Neutrophil (primary cell): ENCODE results near the gene C16orf54.
"Not testable (repeated sequence)": the region's sequence is repeated elsewhere in the genome, so short reads cannot be mapped to it uniquely, and the experiment has no call there.

Source experiments
- H3K27ac ChIP-seq: fragments of 200-600 bp; sonication (generic); 2 replicates; pipeline ENCODE4 v1.5.1; 2016; ENCODE audit warnings: mild to moderate bottlenecking, moderate library complexity
- H3K27me3 ChIP-seq: fragments of 200-600 bp; sonication (generic); 2 replicates; pipeline ENCODE4 v1.6.0; 2016; ENCODE audit warnings: mild to moderate bottlenecking
- H3K36me3 ChIP-seq: fragments of 200-600 bp; sonication (generic); 2 replicates; pipeline ENCODE4 v1.5.1; 2017
- H3K4me1 ChIP-seq, 2 experiments: fragments of 200-600 bp in 1 of 2; sonication (generic) in 1 of 2; 1 replicate in 1 of 2; 2 replicates in 1 of 2; pipeline versions ENCODE4 v1.5.1 to v1.6.1; 2013 to 2016; ENCODE audit warnings: low read depth in 1 of 2, low read length in 1 of 2, mild to moderate bottlenecking in 1 of 2, moderate library complexity in 1 of 2; ENCODE audit not compliant: control insufficient read depth in 1 of 2, insufficient read depth in 1 of 2
- H3K4me3 ChIP-seq, 2 experiments: fragments of 200-600 bp in 1 of 2; sonication (generic) in 1 of 2; 1 replicate in 1 of 2; 2 replicates in 1 of 2; pipeline ENCODE4 v1.5.1; 2013 to 2016; ENCODE audit warnings: low read depth in 1 of 2, low read length in 1 of 2, mild to moderate bottlenecking in 1 of 2, moderate library complexity in 1 of 2
- H3K9me3 ChIP-seq: fragments of 200-600 bp; sonication (generic); 2 replicates; pipeline ENCODE4 v1.5.1; 2016
- TF ChIP-seq, protein P1 (sequence below): fragments of 200-600 bp; sonication (generic); IDR thresholded peaks from 2 replicates; pipeline ENCODE4 v1.5.1; 2016; ENCODE audit warnings: antibody characterized with exemption

C16orf54 gene

DNA sequence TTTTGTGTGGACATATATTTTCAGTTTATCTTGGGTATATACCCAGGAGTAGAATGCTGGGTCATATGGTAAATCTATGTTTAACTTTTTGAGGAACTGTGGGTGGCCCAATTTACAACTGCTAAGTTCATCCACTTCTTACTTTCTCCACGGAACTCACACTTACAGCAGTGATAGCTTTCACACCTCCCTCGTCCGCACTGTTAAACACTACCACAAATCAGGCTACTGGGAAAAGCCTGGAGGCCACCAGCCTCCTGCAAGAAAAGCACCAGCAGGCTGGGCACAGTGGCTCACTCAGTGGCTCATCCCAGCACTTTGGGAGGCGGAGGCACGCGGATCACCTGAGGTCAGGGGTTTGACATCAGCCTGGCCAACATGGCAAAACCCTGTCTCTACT is 17.5 kb upstream of the C16orf54 start:
- H3K27ac ChIP-seq = no peak overlapping the region
- H3K27me3 ChIP-seq = no peaks in the 10 kb centered on the region
- no peaks in the 10 kb centered on the region for H3K4me1 ChIP-seq
- H3K36me3 ChIP-seq = no peaks in the 10 kb centered on the region
- TF ChIP-seq, protein P1, sequence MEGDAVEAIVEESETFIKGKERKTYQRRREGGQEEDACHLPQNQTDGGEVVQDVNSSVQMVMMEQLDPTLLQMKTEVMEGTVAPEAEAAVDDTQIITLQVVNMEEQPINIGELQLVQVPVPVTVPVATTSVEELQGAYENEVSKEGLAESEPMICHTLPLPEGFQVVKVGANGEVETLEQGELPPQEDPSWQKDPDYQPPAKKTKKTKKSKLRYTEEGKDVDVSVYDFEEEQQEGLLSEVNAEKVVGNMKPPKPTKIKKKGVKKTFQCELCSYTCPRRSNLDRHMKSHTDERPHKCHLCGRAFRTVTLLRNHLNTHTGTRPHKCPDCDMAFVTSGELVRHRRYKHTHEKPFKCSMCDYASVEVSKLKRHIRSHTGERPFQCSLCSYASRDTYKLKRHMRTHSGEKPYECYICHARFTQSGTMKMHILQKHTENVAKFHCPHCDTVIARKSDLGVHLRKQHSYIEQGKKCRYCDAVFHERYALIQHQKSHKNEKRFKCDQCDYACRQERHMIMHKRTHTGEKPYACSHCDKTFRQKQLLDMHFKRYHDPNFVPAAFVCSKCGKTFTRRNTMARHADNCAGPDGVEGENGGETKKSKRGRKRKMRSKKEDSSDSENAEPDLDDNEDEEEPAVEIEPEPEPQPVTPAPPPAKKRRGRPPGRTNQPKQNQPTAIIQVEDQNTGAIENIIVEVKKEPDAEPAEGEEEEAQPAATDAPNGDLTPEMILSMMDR = no peak
- H3K4me3 ChIP-seq = no peak overlapping the region
- H3K9me3 ChIP-seq = no peaks in the 10 kb centered on the region

GRCh38 chr16:29761882-29762281 is 16.1 kb upstream of the C16orf54 start:
- H3K27ac ChIP-seq = no peak overlapping the region
- peaks cover 0 to 3% of the 10 kb centered on the region in 2 experiments for H3K4me1 ChIP-seq
- no peaks in the 10 kb centered on the region for H3K36me3 ChIP-seq
- no peaks in the 10 kb centered on the region for H3K27me3 ChIP-seq
- no peaks in the 10 kb centered on the region for H3K9me3 ChIP-seq
- H3K4me3 ChIP-seq = no peak overlapping the region
- TF ChIP-seq, protein P1 = no peak

GRCh38 chr16:29761280-29761651 is 15.5 kb upstream of the C16orf54 start:
- not testable (repeated sequence) for H3K4me1 ChIP-seq, H3K36me3 ChIP-seq, H3K27me3 ChIP-seq, H3K27ac ChIP-seq, H3K4me3 ChIP-seq, H3K9me3 ChIP-seq

- no peak overlapping the region for H3K4me3 ChIP-seq
- peaks cover 0 to 3% of the 10 kb centered on the region in 2 experiments for H3K4me1 ChIP-seq
- no peaks in the 10 kb centered on the region for H3K27me3 ChIP-seq
- H3K9me3 ChIP-seq = no peaks in the 10 kb centered on the region
- TF ChIP-seq, protein P1 = no peak
- no peak overlapping the region for H3K27ac ChIP-seq
- no peaks in the 10 kb centered on the region for H3K36me3 ChIP-seq
Measured at GRCh38 chr16:29760567-29761279, 14.9 kb upstream of the C16orf54 start.

DNA sequence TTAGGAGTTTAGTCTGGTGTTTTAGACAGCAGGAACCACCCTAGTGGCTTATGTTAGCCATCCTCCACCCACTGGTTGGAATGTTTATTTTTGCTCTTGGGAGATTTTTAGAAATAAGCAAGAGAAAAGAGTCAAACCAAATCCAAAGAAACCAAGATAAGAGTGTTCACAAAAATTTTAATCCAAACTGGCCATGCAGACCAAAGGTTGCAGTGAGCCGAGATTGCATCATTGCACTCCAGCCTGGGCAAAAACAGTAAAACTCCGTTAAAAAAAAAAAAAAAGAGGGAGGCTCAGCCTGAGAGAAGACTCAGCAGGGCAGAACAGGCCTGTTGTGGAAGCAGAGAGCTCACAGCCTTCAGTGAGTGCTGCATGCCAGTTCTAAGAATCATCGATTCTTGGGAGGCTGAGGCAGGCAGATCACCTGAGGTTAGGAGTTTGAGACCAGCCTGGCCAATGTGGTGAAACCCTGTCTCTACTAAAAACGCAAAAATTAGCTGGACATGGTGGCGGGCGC is 12.2 kb upstream of the C16orf54 start:
- Histone ChIP-seq H3K36me3 (no peaks in the 10 kb centered on the region), H3K27ac (no peak overlapping the region), H3K4me3 (no peak overlapping the region), H3K27me3 (no peaks in the 10 kb centered on the region), H3K9me3 (no peaks in the 10 kb centered on the region), H3K4me1 (peaks cover 0 to 3% of the 10 kb centered on the region in 2 experiments)
- TF ChIP-seq, protein P1 = no peak

GRCh38 chr16:29757086-29757485 is 11.3 kb upstream of the C16orf54 start:
- not testable (repeated sequence) for H3K4me3 ChIP-seq, H3K27me3 ChIP-seq, H3K9me3 ChIP-seq, H3K4me1 ChIP-seq, H3K36me3 ChIP-seq, H3K27ac ChIP-seq
